Measurements from ENCODE around the gene MED22.
A peak's percentile ranks its signal among the peaks of the same experiment; 100 is the strongest.

MED22 gene

GRCh38 chr9:133361507-133362092, 13.7 kb upstream of the MED22 start:
- H3K4me3 ChIP-seq (ENCODE audit: low read depth, low read length): no peak overlapping the region
- DNase-seq (ENCODE audit: low read depth): no peak
- TF ChIP-seq CTCF (conservative IDR thresholded peaks at IDR 0.05; ENCODE audit: low read depth, low read length): no peak

- TF ChIP-seq CTCF (conservative IDR thresholded peaks at IDR 0.05; ENCODE audit: low read depth, low read length): no peak
- DNase-seq (ENCODE audit: low read depth): peak; percentile 18
- H3K4me3 ChIP-seq (ENCODE audit: low read depth, low read length): no peak overlapping the region
Measured at GRCh38 chr9:133360400-133361393, 12.8 kb upstream of the MED22 start.

- peak; percentile 48 for TF ChIP-seq CTCF (conservative IDR thresholded peaks at IDR 0.05; ENCODE audit: low read depth, low read length)
- H3K4me3 ChIP-seq (ENCODE audit: low read depth, low read length): no peak overlapping the region
- DNase-seq (ENCODE audit: low read depth): no peak
Measured at GRCh38 chr9:133359399-133360175, 11.7 kb upstream of the MED22 start.

- no peak for DNase-seq (ENCODE audit: low read depth)
- H3K4me3 ChIP-seq (ENCODE audit: low read depth, low read length): no peak overlapping the region
- TF ChIP-seq CTCF (conservative IDR thresholded peaks at IDR 0.05; ENCODE audit: low read depth, low read length): no peak
Measured at GRCh38 chr9:133357656-133358055, 9.7 kb upstream of the MED22 start.

- peak within 1 kb of the TSS; percentile 86 for H3K4me3 ChIP-seq (ENCODE audit: low read depth, low read length)
- peak; percentile 79 for DNase-seq (ENCODE audit: low read depth)
- TF ChIP-seq CTCF (conservative IDR thresholded peaks at IDR 0.05; ENCODE audit: low read depth, low read length): peak; percentile 9
Measured at GRCh38 chr9:133356391-133357091, 8.6 kb upstream of the MED22 start, which contains the start of the genes SURF1 and SURF2. Gene SURF1 (minus strand): TSS chr9:133356487. CDS start chr9:133356453, 34 bp downstream. Gene SURF2 (plus strand): TSS chr9:133356550. CDS start chr9:133356593, 43 bp downstream.

GRCh38 chr9:133355881-133356357, 8.0 kb upstream of the MED22 start:
- TF ChIP-seq CTCF (conservative IDR thresholded peaks at IDR 0.05; ENCODE audit: low read depth, low read length): no peak
- peak overlapping the region; percentile 86 for H3K4me3 ChIP-seq (ENCODE audit: low read depth, low read length)
- peak; percentile 28 for DNase-seq (ENCODE audit: low read depth)

Data from choroid plexus epithelial cell (primary cell).